ENCODE data around the gene TUBGCP6. TPM values are rescaled to one million over a fixed set of nuclear protein-coding genes. Genes with fewer than 3 reads are reported as not detected.

TUBGCP6 gene
- total and polyA plus RNA-seq, 2 donors (not counting 1 experiment from before 2014, with no cell fraction given): 137 to 178 TPM

GRCh38 chr22:50209893-50210292, 34.9 kb downstream of the TUBGCP6 start:
- peaks cover 15 to 26% of the 10 kb centered on the region in 2 donors for H3K4me1 ChIP-seq (ENCODE audit: control insufficient read depth in 2 of 2, insufficient read depth in 2 of 2, low read length in 2 of 2)
- peaks cover 81% of the 10 kb centered on the region for H4K20me1 ChIP-seq (ENCODE audit: control insufficient read depth, insufficient read depth, low read length, poor library complexity, severe bottlenecking)
- peaks cover 0 to 45% of the 10 kb centered on the region in 2 experiments for H3K36me3 ChIP-seq (replicated peaks in 1 of 2; ENCODE audit: control extremely low read depth in 1 of 2, control insufficient read depth in 1 of 2, extremely low read depth in 1 of 2, insufficient read depth in 2 of 2, low read length in 1 of 2)
- H2AFZ ChIP-seq (ENCODE audit: insufficient read depth, low read depth, low read length, poor library complexity, severe bottlenecking): no peak overlapping the region
- peaks cover 34% of the 10 kb centered on the region for H3K4me1 Mint-ChIP-seq
- no peaks in the 10 kb centered on the region for H3K27me3 ChIP-seq (replicated peaks in 1 of 4; ENCODE audit: control extremely low read depth in 1 of 4, control insufficient read depth in 3 of 4, insufficient read depth in 4 of 4, low read length in 3 of 4)
- H3K9me3 ChIP-seq (ENCODE audit: control extremely low read depth in 1 of 3, control insufficient read depth in 2 of 3, insufficient read depth in 1 of 3, low read length in 2 of 3): no peaks in the 10 kb centered on the region
- H3K27ac ChIP-seq (ENCODE audit: low read length in 2 of 2): no peak overlapping the region
- H3K27ac Mint-ChIP-seq: peak overlapping the region; percentile 27
- peak; percentile 85 for DNase-seq
- no peak overlapping the region for H3K4me3 ChIP-seq (ENCODE audit: control extremely low read depth in 1 of 5, extremely low read depth in 1 of 5, insufficient read depth in 1 of 5, low read depth in 2 of 5, low read length in 4 of 5)
- no peak overlapping the region for H3K9ac ChIP-seq (ENCODE audit: low read length)
- intact Hi-C loops (cut with micrococcal nuclease): loop anchor here (1.0 to 10.0 kb wide), 5 partner anchors 19 to 445 kb away; no protein-coding TSS in a partner anchor
- WGBS (ENCODE audit: insufficient coverage): 63% methylated on average over 20 of the region's 20 CpGs
- TF ChIP-seq CTCF (IDR thresholded peaks at IDR 0.05) (peak; percentile 85), EZH2 (IDR thresholded peaks at IDR 0.05; ENCODE audit: borderline replicate concordance, insufficient read depth, low read depth, low read length, poor library complexity, severe bottlenecking) (no peak)
- H3K4me3 Mint-ChIP-seq: no peak overlapping the region
- H3K9me3 Mint-ChIP-seq (ENCODE audit: insufficient read depth): no peaks in the 10 kb centered on the region
- no peaks in the 10 kb centered on the region for H3K27me3 Mint-ChIP-seq
- ChIA-PET CTCF (interaction anchor here (4.6 to 6.4 kb wide), 2 partner anchors 19 to 61 kb away, joined by 41 to 57 read pairs; no protein-coding TSS in a partner anchor), POLR2A (no interaction called here)
- peaks cover 36% of the 10 kb centered on the region for H3K79me2 ChIP-seq (ENCODE audit: control insufficient read depth, insufficient read depth, low read length)
- peak; percentile 26 for ATAC-seq (ENCODE audit: low read depth)
- no peak overlapping the region for H3K4me2 ChIP-seq (replicated peaks; ENCODE audit: low read depth, low read length, poor library complexity, severe bottlenecking)

Measured in B cell (primary cell).